Inflammatory macrophage treated with lipopolysaccharide for 1 hour (primary cell): Measurements from ENCODE around the gene AMIGO1.

Source experiments
- DNase-seq, 2 donors: peaks; one replicate each; pipeline ENCODE4 v3.0.0-alpha.2; 2020 to 2022

Gene AMIGO1

GRCh38 chr1:109501644-109502363 lies 7.7 kb downstream of the AMIGO1 start:
- peak; percentile 59 to 81 for DNase-seq

- DNase-seq: peak in 1 of 2 donors; percentile 16
These were observed 8.6 kb downstream of the AMIGO1 start for GRCh38 chr1:109500941-109501381.

- DNase-seq: peak; percentile 35 to 38
These were observed 9.6 kb downstream of the AMIGO1 start for GRCh38 chr1:109499661-109500536.

- DNase-seq: no peak
These were observed 10.4 kb downstream of the AMIGO1 start for GRCh38 chr1:109499081-109499480.

GRCh38 chr1:109498161-109498801 lies 11.2 kb downstream of the AMIGO1 start:
- peak in 1 of 2 donors; percentile 20 for DNase-seq

- no peak for DNase-seq
These were observed 11.9 kb downstream of the AMIGO1 start for GRCh38 chr1:109497449-109498160.

- DNase-seq: no peak
These were observed 13.8 kb downstream of the AMIGO1 start for GRCh38 chr1:109495738-109496137.

GRCh38 chr1:109493805-109494539 lies 15.6 kb downstream of the AMIGO1 start, which contains the start of gene CYB561D1:
TSS of gene CYB561D1 (plus strand) at chr1:109494094. CDS start at chr1:109494140, 46 bp downstream.
- peak; percentile 71 to 94 for DNase-seq

GRCh38 chr1:109493227-109493626 lies 16.3 kb downstream of the AMIGO1 start:
- DNase-seq: no peak

GRCh38 chr1:109492779-109493178 lies 16.7 kb downstream of the AMIGO1 start:
- no peak for DNase-seq

- DNase-seq: no peak
These were observed 18.2 kb downstream of the AMIGO1 start for GRCh38 chr1:109491372-109491771.

- DNase-seq: no peak
These were observed 18.6 kb downstream of the AMIGO1 start for GRCh38 chr1:109490934-109491302.

- DNase-seq: peak; percentile 53 to 89
These were observed 19.2 kb downstream of the AMIGO1 start for GRCh38 chr1:109490029-109490933.

GRCh38 chr1:109488696-109489095 lies 20.8 kb downstream of the AMIGO1 start:
- no peak for DNase-seq

- DNase-seq: no peak
These were observed 21.3 kb downstream of the AMIGO1 start for GRCh38 chr1:109488201-109488600.

GRCh38 chr1:109487261-109487660 lies 22.3 kb downstream of the AMIGO1 start:
- DNase-seq: no peak

- DNase-seq: no peak
These were observed 24.5 kb downstream of the AMIGO1 start for GRCh38 chr1:109485001-109485400.

GRCh38 chr1:109484519-109484975 lies 25.0 kb downstream of the AMIGO1 start:
- no peak for DNase-seq

GRCh38 chr1:109483672-109484518 lies 25.6 kb downstream of the AMIGO1 start, which contains the start of gene ATXN7L2:
TSS of gene ATXN7L2 (plus strand) at chr1:109483905. CDS start at chr1:109483954, 49 bp downstream.
- peak; percentile 77 to 80 for DNase-seq
